ENCODE data around the gene NET1. TPM values are rescaled to one million over a fixed set of nuclear protein-coding genes. Genes with fewer than 3 reads are reported as not detected.

The NET1 gene
- total RNA-seq, 1 donor from 2014 or later = 22.5 TPM

GRCh38 chr10:5464546-5464945 lies 52.2 kb downstream of the NET1 start:
- Mint-ChIP-seq H3K36me3 (ENCODE audit: low read depth) (no peaks in the 10 kb centered on the region), H3K9me3 (no peaks in the 10 kb centered on the region), H3K4me3 (no peak overlapping the region), H3K4me1 (peaks cover 15% of the 10 kb centered on the region), H3K27ac (no peak overlapping the region), H3K27me3 (no peaks in the 10 kb centered on the region)
- TF ChIP-seq CTCF (IDR thresholded peaks at IDR 0.05) = no peak
- ATAC-seq (ENCODE audit: low read depth) (no peak), DNase-seq (no peak)
- intact Hi-C loops (cut with micrococcal nuclease) = no loop called here
- ChIA-PET CTCF (no interaction called here), POLR2A (no interaction called here)

- ATAC-seq (ENCODE audit: low read depth) (no peak), DNase-seq (no peak)
- intact Hi-C loops (cut with micrococcal nuclease) = no loop called here
- no peaks in the 10 kb centered on the region for H3K36me3 Mint-ChIP-seq (ENCODE audit: low read depth)
- H3K4me1 Mint-ChIP-seq = peaks cover 15% of the 10 kb centered on the region
- H3K4me3 Mint-ChIP-seq = no peak overlapping the region
- TF ChIP-seq CTCF (IDR thresholded peaks at IDR 0.05) = no peak
- CTCF ChIA-PET = no interaction called here
- H3K27me3 Mint-ChIP-seq = no peaks in the 10 kb centered on the region
- no peaks in the 10 kb centered on the region for H3K9me3 Mint-ChIP-seq
- POLR2A ChIA-PET = no interaction called here
- H3K27ac Mint-ChIP-seq = no peak overlapping the region
These were observed 53.7 kb downstream of the NET1 start for GRCh38 chr10:5465976-5466450.

- CTCF ChIA-PET = no interaction called here
- H3K27ac Mint-ChIP-seq = no peak overlapping the region
These were observed 54.3 kb downstream of the NET1 start for GRCh38 chr10:5466451-5467206.

GRCh38 chr10:5467207-5467535 lies 54.8 kb downstream of the NET1 start:
- CTCF ChIA-PET = no interaction called here
- Mint-ChIP-seq H3K9me3 (no peaks in the 10 kb centered on the region), H3K27ac (no peak overlapping the region), H3K4me1 (peaks cover 4% of the 10 kb centered on the region), H3K4me3 (no peak overlapping the region), H3K27me3 (peaks cover 1% of the 10 kb centered on the region), H3K36me3 (ENCODE audit: low read depth) (no peaks in the 10 kb centered on the region)
- POLR2A ChIA-PET = no interaction called here
- intact Hi-C loops (cut with micrococcal nuclease) = no loop called here
- ATAC-seq (ENCODE audit: low read depth) (no peak), DNase-seq (no peak)
- no peak for TF ChIP-seq CTCF (IDR thresholded peaks at IDR 0.05)

More at GRCh38 chr10:5466451-5467206, 54.3 kb downstream of the NET1 start:
- POLR2A ChIA-PET = no interaction called here
- DNase-seq (no peak), ATAC-seq (ENCODE audit: low read depth) (no peak)
- Mint-ChIP-seq H3K27me3 (no peaks in the 10 kb centered on the region), H3K9me3 (no peaks in the 10 kb centered on the region), H3K4me3 (no peak overlapping the region), H3K4me1 (peaks cover 9% of the 10 kb centered on the region), H3K36me3 (ENCODE audit: low read depth) (no peaks in the 10 kb centered on the region)
- intact Hi-C loops (cut with micrococcal nuclease) = no loop called here
- no peak for TF ChIP-seq CTCF (IDR thresholded peaks at IDR 0.05)

DNA sequence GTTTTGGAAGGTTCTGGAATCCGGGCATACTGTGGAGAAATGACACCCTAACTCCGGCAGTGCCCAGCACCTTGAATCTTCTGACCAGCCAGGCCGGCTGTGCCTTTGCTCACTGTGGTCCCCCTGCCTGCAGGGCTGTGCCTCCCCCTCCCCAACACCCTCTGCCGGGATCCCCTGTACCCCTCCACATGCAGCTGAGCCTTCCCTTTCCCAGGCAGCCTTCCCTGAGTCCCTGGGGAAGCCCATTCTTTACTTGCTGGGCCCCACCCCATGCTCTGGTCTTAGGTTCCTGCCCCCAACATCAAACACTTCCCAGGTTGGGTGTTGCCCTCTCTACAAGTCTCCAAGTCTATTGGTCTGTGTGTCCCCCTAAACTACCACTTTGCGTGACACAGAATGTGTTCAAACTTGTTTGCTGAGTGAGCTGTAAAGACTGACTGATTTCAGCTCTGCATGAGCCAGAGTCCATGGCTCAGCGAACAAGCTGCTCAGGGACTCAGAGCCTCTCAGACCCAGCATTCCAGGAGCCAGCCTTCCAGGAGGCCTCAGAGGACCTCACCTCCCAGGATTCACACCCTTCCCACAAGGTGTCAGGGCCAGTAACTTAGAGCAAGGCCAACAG lies 55.4 kb downstream of the NET1 start:
- no peaks in the 10 kb centered on the region for H3K36me3 Mint-ChIP-seq (ENCODE audit: low read depth)
- no peak overlapping the region for H3K27ac Mint-ChIP-seq
- intact Hi-C loops (cut with micrococcal nuclease) = no loop called here
- H3K27me3 Mint-ChIP-seq = peaks cover 3% of the 10 kb centered on the region
- H3K4me3 Mint-ChIP-seq = no peak overlapping the region
- CTCF ChIA-PET = no interaction called here
- no peaks in the 10 kb centered on the region for H3K4me1 Mint-ChIP-seq
- ATAC-seq (ENCODE audit: low read depth) = no peak
- TF ChIP-seq CTCF (IDR thresholded peaks at IDR 0.05) = no peak
- POLR2A ChIA-PET = no interaction called here
- no peak for DNase-seq
- no peaks in the 10 kb centered on the region for H3K9me3 Mint-ChIP-seq

All from activated B cell treated with CpG ODN at 0.5 μM for 24 hours (primary cell).